OCI-LY1 (cell line): Measurements from ENCODE around the gene C4A.

Experiments used
- H2AFZ ChIP-seq: fragments of 200-600 bp; sonication (generic), shearing (Covaris generic); 2 replicates; pipeline ENCODE4 v1.6.0; 2014; ENCODE audit warnings: antibody characterized with exemption, mild to moderate bottlenecking, low read length
- H3F3A ChIP-seq: fragments of 200-600 bp; sonication (generic), shearing (Covaris generic); 2 replicates; pipeline ENCODE4 v1.6.0; 2014; ENCODE audit warnings: mild to moderate bottlenecking, antibody characterized with exemption, low read length, moderate library complexity; ENCODE audit not compliant: insufficient read depth
- H3K27ac ChIP-seq: fragments of 200-600 bp; sonication (generic); 2 replicates; pipeline ENCODE4 v1.5.1; 2014; ENCODE audit warnings: low read length, mixed run types, mild to moderate bottlenecking, low read depth; ENCODE audit not compliant: poor library complexity, severe bottlenecking
- H3K27me3 ChIP-seq: fragments of 200-600 bp; sonication (generic); 2 replicates; pipeline ENCODE4 v1.6.0; 2014; ENCODE audit warnings: antibody characterized with exemption, mild to moderate bottlenecking, low read length, moderate library complexity; ENCODE audit not compliant: insufficient read depth
- H3K36me3 ChIP-seq: fragments of 200-600 bp; sonication (generic); 2 replicates; pipeline ENCODE4 v1.6.1; 2014; ENCODE audit warnings: mild to moderate bottlenecking, antibody characterized with exemption, low read length, moderate library complexity, mixed read lengths; ENCODE audit not compliant: insufficient read depth
- H3K4me1 ChIP-seq: fragments of 200-600 bp; sonication (generic); 2 replicates; pipeline ENCODE4 v1.5.1; 2014; ENCODE audit warnings: mild to moderate bottlenecking, low read length, moderate library complexity; ENCODE audit not compliant: insufficient read depth, severe bottlenecking
- H3K4me2 ChIP-seq: fragments of 200-600 bp; sonication (generic), shearing (Covaris generic); 2 replicates; pipeline ENCODE4 v1.6.1; 2014; ENCODE audit warnings: low read length
- H3K4me3 ChIP-seq: fragments of 200-600 bp; sonication (generic); 2 replicates; pipeline ENCODE4 v1.5.1; 2014; ENCODE audit warnings: low read length, low read depth, mild to moderate bottlenecking, mixed read lengths; ENCODE audit not compliant: poor library complexity, severe bottlenecking
- H3K79me2 ChIP-seq: fragments of 200-600 bp; shearing (Covaris generic); 2 replicates; pipeline ENCODE4 v1.6.1; 2016; ENCODE audit warnings: mixed run types, low read length, mixed read lengths; ENCODE audit not compliant: insufficient read depth
- H3K9ac ChIP-seq: fragments of 200-600 bp; sonication (generic), shearing (Covaris generic); 2 replicates; pipeline ENCODE4 v1.6.1; 2014; ENCODE audit warnings: mild to moderate bottlenecking, low read length, mixed read lengths
- H3K9me2 ChIP-seq: fragments of 200-600 bp; sonication (generic), shearing (Covaris generic); 2 replicates; pipeline ENCODE4 v1.6.1; 2014; ENCODE audit warnings: low read depth, mild to moderate bottlenecking, low read length, mixed read lengths
- H3K9me3 ChIP-seq: fragments of 200-600 bp; shearing (Covaris generic); 2 replicates; pipeline ENCODE4 v1.6.1; 2014; ENCODE audit warnings: low read length, mixed read lengths
- H4K20me1 ChIP-seq: fragments of 200-600 bp; sonication (generic), shearing (Covaris generic); 2 replicates; pipeline ENCODE4 v1.6.0; 2016; ENCODE audit warnings: mild to moderate bottlenecking, low read length; ENCODE audit not compliant: insufficient read depth
- CTCF ChIP-seq: fragments of 200-600 bp; sonication (generic), shearing (Covaris generic); IDR thresholded peaks from 2 replicates; pipeline ENCODE4 v1.5.1; 2017; ENCODE audit warnings: mild to moderate bottlenecking, antibody characterized with exemption, low read length, moderate library complexity, mixed read lengths
- EZH2 ChIP-seq: fragments of 200-600 bp; sonication (generic), shearing (Covaris generic); IDR thresholded peaks from 2 replicates; pipeline ENCODE4 v1.8.0; 2017; ENCODE audit warnings: borderline replicate concordance, mixed run types, mild to moderate bottlenecking, antibody characterized with exemption, low read length, moderate library complexity, mixed read lengths

C4A gene

GRCh38 chr6:31935823-31936222, 46.0 kb upstream of the C4A start:
- Histone ChIP-seq H3K9me3 (no peaks in the 10 kb centered on the region), H3K9me2 (no peaks in the 10 kb centered on the region), H4K20me1 (no peaks in the 10 kb centered on the region), H3K27ac (no peak overlapping the region), H3K27me3 (no peaks in the 10 kb centered on the region), H3K4me3 (no peak overlapping the region), H3K79me2 (no peaks in the 10 kb centered on the region), H3K4me2 (no peak overlapping the region), H3F3A (no peaks in the 10 kb centered on the region), H3K36me3 (no peaks in the 10 kb centered on the region), H3K4me1 (no peaks in the 10 kb centered on the region), H3K9ac (no peak overlapping the region), H2AFZ (no peak overlapping the region)
- no peak for TF ChIP-seq CTCF
- no peak for TF ChIP-seq EZH2

DNA sequence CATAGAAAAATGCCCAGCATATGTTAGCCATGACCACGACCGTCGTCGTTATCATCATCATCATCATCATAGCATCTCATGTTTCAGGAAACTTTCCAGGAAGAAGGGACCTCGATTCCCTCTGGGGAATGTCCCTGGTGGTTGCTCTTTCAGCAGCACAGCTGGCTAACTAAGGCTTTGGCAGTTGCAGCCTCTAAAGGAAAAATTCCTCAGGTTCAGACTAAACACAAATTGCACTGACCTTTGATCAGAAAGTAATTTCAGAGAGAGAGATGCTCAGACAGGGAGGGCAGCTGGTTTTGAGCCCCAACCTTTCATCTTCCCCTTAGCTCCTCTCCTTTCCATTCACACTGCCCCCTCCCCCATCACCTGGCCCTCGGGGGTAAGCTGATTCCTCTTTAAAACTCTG, 41.6 kb upstream of the C4A start:
- Histone ChIP-seq H2AFZ (no peak overlapping the region), H3K79me2 (no peaks in the 10 kb centered on the region), H3K9me2 (no peaks in the 10 kb centered on the region), H3K4me3 (no peak overlapping the region), H3K27me3 (peaks cover 6% of the 10 kb centered on the region), H3K4me2 (no peak overlapping the region), H3K9me3 (no peaks in the 10 kb centered on the region), H3K27ac (no peak overlapping the region), H3F3A (no peaks in the 10 kb centered on the region), H3K9ac (no peak overlapping the region), H3K4me1 (no peaks in the 10 kb centered on the region), H4K20me1 (no peaks in the 10 kb centered on the region), H3K36me3 (no peaks in the 10 kb centered on the region)
- TF ChIP-seq CTCF: no peak
- TF ChIP-seq EZH2: no peak

DNA sequence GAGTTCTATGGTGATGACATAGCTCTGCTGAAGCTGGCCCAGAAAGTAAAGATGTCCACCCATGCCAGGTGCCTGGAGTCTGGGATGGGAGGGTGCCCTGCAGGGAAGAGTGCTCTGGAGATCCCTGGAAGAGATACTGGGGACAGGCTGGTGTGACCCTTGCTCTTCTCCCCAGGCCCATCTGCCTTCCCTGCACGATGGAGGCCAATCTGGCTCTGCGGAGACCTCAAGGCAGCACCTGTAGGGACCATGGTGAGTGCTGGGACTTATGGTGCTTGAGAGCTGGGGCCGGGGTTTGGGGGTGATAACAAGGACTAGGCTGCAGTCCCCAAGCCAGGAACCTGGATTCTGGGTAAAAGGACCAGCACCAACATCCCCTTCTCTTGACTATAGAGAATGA, 38.1 kb upstream of the C4A start:
- TF ChIP-seq CTCF: no peak
- no peak for TF ChIP-seq EZH2
- Histone ChIP-seq H4K20me1 (no peaks in the 10 kb centered on the region), H3K9me3 (no peaks in the 10 kb centered on the region), H3K9me2 (no peaks in the 10 kb centered on the region), H3K4me2 (no peak overlapping the region), H3K27ac (no peak overlapping the region), H3K79me2 (no peaks in the 10 kb centered on the region), H3K27me3 (peaks cover 11% of the 10 kb centered on the region), H3K9ac (no peak overlapping the region), H3K36me3 (no peaks in the 10 kb centered on the region), H3F3A (no peaks in the 10 kb centered on the region), H3K4me3 (no peak overlapping the region), H2AFZ (no peak overlapping the region), H3K4me1 (no peaks in the 10 kb centered on the region)
